Activated T-helper 17 cell treated with anti-CD3 and anti-CD28 coated beads, Interleukin-2, amount 50 U/mL, for 72 hours (primary cell): Measurements from ENCODE around the gene AP4M1. TPM values are rescaled to one million over a fixed set of nuclear protein-coding genes. Genes with fewer than 3 reads are reported as not detected.

ENCODE experiments used
- ATAC-seq: fragments of 150-1000 bp; cut with Tn5 transposase; replicated peaks from 2 replicates; pipeline ENCODE4 v1.10.0; 2021; ENCODE audit warnings: mild to moderate bottlenecking, moderate library complexity
- H3K27ac Mint-ChIP-seq: one replicate; pipeline ENCODE4 v1.8.0; 2022; ENCODE audit warnings: mixed read lengths
- H3K27me3 Mint-ChIP-seq: one replicate; pipeline ENCODE4 v1.8.0; 2022; ENCODE audit warnings: mixed read lengths
- H3K36me3 Mint-ChIP-seq: one replicate; pipeline ENCODE4 v1.8.0; 2022; ENCODE audit warnings: low read depth, mild to moderate bottlenecking, mixed read lengths
- H3K4me1 Mint-ChIP-seq: one replicate; pipeline ENCODE4 v1.8.0; 2022; ENCODE audit warnings: mixed read lengths
- H3K4me3 Mint-ChIP-seq: one replicate; pipeline ENCODE4 v1.8.0; 2022; ENCODE audit warnings: mild to moderate bottlenecking, mixed read lengths
- H3K9me3 Mint-ChIP-seq: one replicate; pipeline ENCODE4 v1.8.0; 2022; ENCODE audit warnings: mixed read lengths
- total RNA-seq, 2 donors: library from RNA; stranded (reverse); gene quantifications; one replicate each; pipeline ENCODE4 v1.2.3, GENCODE V29; 2022

The AP4M1 gene
- total RNA-seq, 2 donors from 2014 or later, result 8.2 to 12.7 TPM

DNA sequence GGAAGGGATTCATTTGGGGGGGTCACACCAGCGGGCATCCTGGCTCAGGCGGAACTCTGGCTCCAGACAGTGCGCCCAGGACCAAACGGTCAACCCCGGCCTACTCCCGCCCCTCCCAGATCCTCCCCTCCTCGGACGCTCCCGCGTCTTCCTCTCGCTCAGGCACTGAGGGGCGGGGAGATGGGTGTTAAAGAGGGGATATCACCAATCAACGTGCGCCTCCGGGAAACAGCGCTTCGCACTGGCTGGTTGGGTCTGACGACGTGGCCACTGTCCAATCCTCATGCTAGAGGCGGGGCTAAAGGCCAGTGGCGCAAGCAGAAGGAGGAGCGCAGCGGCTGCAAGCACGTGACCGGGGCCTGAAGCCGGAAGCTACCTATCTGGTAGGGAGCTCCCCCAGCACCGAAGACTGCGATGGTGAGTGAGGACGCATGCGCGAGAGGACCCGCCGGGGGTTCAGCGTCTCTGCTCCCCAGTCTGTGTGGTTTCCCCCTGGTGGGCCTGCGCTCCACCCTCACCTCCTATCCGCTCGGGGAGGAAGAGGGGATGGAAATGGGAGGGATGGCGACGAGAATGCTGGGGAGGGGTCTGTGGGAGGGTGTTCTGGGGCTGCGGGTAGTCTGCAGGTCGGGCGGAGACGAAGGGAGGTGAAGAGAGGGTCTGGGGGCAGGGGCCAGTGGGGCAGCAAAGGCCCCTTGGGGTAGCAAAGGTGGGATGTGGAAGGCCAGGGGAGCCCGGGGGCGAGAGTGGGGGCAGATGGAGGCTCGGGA is 47.3 kb downstream of the AP4M1 start, which contains the start of gene LAMTOR4:
TSS of gene LAMTOR4 (plus strand) at position 360 of the 770 bp plus-strand sequence. CDS start at position 415, 55 bp downstream.
- peak; percentile 99 for ATAC-seq
- H3K36me3 Mint-ChIP-seq, result peaks cover 37% of the 10 kb centered on the region
- H3K9me3 Mint-ChIP-seq, result no peaks in the 10 kb centered on the region
- H3K27ac Mint-ChIP-seq, result peak within 1 kb of the TSS; percentile 90
- no peaks in the 10 kb centered on the region for H3K27me3 Mint-ChIP-seq
- peak within 1 kb of the TSS; percentile 88 for H3K4me3 Mint-ChIP-seq
- H3K4me1 Mint-ChIP-seq, result peaks cover 14% of the 10 kb centered on the region

DNA sequence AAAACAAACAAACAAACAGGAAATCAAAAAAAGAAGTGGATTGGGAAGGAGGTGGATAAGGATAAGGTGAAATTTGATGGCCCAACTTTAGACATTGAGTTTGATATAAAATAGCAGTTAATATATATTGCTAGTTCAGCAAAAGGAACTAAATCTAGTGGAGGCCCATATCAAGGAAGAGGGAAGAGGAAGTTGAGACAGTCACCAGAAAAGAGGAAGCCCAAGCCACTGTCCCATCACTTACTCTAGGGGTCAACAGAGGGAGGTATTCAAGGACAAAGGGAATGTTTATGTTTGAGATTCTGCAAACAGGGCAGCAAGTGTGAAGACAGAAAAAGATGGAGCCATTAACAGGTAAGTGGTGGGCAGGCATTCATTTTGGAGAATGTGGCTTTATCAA is 51.0 kb downstream of the AP4M1 start:
- H3K27ac Mint-ChIP-seq, result peak overlapping the region; percentile 8
- peaks cover 70% of the 10 kb centered on the region for H3K36me3 Mint-ChIP-seq
- H3K4me1 Mint-ChIP-seq, result peaks cover 19% of the 10 kb centered on the region
- no peaks in the 10 kb centered on the region for H3K27me3 Mint-ChIP-seq
- no peaks in the 10 kb centered on the region for H3K9me3 Mint-ChIP-seq
- H3K4me3 Mint-ChIP-seq, result no peak overlapping the region
- no peak for ATAC-seq

DNA sequence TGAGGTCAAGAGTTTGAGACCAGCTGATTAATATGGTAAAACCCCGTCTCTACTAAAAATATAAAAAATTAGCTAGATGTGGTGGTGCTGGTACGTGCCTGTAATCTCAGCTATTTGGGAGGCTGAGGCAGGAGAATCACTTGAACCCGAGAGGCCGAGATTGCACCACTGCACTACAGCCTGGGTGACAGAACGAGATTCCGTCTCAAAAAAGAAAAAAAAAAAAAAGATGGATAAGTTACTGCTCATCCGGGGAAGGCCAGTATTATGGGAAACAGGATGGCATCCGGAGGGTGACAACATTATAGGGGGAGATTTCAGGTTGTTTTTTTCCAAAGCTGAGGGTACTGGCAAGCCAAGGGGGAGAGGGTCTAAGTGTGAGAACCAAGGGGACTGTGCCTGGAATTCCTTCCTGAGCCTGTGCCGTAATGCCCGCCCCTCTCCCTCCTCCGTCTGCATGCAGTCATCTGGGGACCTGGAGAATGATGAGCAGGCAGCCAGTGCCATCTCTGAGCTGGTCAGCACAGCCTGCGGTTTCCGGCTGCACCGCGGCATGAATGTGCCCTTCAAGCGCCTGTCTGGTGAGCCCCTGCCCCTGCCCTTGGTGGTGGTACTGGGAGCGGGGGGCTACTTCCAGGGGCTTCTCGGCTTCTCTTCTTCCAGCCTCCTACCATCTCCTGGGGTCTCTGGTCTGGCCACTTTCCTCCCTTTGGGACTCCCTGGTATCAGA is 51.7 kb downstream of the AP4M1 start:
- peaks cover 22% of the 10 kb centered on the region for H3K4me1 Mint-ChIP-seq
- no peaks in the 10 kb centered on the region for H3K9me3 Mint-ChIP-seq
- no peak overlapping the region for H3K4me3 Mint-ChIP-seq
- peaks cover 74% of the 10 kb centered on the region for H3K36me3 Mint-ChIP-seq
- H3K27ac Mint-ChIP-seq, result peak overlapping the region; percentile 41
- no peaks in the 10 kb centered on the region for H3K27me3 Mint-ChIP-seq
- ATAC-seq, result no peak

DNA sequence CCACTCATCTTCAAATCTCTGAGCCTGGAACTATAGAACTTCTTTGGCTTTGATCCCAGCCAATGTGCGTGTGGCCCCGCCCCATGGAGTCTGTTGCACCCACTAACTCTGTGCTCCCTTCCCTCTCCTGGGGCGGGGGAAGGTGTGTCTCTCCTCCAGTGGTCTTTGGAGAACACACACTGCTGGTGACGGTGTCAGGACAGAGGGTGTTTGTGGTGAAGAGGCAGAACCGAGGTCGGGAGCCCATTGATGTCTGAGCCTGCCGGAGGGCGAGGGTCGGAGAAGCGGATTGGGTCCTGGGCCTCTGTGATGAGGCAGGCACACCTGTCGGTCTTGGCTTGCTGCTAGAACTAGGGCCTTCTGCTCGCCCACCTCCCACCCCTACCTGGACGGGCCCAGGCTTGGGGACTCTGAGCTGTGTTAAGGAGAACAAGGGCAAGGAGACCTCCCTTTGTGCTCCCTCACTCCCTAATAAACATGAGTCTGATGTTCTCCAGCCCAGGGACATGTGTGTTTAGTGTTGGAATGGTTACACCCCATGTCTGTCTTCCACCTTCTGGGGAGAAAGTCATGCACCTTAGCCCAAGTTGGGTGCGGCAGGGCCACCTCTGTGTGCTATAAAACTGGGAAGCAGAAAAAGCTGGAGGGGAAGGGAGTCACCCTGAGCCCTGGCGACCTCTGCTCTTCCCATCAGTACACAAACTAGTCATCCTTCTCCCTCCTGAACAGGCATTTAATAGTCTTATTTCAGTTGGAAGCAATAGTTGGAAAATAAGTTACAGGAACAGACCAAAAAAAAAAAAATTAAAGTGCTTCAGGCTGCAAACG is 52.5 kb downstream of the AP4M1 start:
- H3K27me3 Mint-ChIP-seq, result no peaks in the 10 kb centered on the region
- peaks cover 22% of the 10 kb centered on the region for H3K4me1 Mint-ChIP-seq
- peaks cover 74% of the 10 kb centered on the region for H3K36me3 Mint-ChIP-seq
- no peak overlapping the region for H3K4me3 Mint-ChIP-seq
- ATAC-seq, result no peak
- H3K27ac Mint-ChIP-seq, result peak overlapping the region; percentile 41
- no peaks in the 10 kb centered on the region for H3K9me3 Mint-ChIP-seq

DNA sequence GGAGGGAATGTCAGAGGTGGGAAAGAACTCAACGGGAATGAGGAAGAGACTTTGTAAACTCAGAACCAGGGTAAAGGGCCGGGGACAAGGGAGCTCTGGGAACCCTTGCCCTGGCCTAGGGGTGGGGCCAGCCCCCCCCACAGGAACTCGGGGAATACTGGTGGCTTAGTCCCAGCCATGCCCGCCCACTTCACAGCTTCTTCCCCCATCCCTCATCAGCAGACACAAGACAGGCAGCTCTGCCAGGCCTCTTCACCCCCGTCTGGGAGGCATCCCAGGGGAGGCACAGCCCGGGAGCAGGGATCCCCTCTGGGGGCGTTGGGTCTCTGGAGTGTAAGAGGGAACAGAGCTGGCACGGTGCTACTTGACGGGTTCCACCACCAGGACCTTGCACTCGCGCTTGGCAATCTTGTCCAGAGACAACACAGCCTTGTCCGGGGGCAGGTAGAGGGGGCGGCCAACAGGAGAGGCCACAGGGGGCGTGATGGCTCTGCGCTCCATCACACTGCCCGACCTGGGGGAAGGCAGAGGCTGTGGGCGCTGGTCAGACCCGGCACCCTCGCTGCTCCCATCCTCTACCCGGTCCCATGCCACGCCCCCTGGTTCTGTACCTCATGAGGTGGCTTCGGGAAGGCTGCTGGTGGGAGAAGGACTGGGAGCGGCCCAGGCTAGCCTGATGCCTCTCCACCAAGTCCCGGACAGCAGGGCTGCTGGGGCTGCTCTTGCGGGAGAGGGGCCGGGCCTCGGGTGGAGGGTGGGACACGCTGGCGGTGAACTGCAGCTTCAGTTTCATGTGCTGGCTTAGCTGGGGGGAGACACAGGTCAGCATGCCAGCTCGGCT is 53.4 kb downstream of the AP4M1 start:
- H3K4me1 Mint-ChIP-seq, result peaks cover 22% of the 10 kb centered on the region
- no peaks in the 10 kb centered on the region for H3K27me3 Mint-ChIP-seq
- H3K36me3 Mint-ChIP-seq, result peaks cover 74% of the 10 kb centered on the region
- H3K9me3 Mint-ChIP-seq, result no peaks in the 10 kb centered on the region
- no peak overlapping the region for H3K4me3 Mint-ChIP-seq
- no peak overlapping the region for H3K27ac Mint-ChIP-seq
- ATAC-seq, result no peak

DNA sequence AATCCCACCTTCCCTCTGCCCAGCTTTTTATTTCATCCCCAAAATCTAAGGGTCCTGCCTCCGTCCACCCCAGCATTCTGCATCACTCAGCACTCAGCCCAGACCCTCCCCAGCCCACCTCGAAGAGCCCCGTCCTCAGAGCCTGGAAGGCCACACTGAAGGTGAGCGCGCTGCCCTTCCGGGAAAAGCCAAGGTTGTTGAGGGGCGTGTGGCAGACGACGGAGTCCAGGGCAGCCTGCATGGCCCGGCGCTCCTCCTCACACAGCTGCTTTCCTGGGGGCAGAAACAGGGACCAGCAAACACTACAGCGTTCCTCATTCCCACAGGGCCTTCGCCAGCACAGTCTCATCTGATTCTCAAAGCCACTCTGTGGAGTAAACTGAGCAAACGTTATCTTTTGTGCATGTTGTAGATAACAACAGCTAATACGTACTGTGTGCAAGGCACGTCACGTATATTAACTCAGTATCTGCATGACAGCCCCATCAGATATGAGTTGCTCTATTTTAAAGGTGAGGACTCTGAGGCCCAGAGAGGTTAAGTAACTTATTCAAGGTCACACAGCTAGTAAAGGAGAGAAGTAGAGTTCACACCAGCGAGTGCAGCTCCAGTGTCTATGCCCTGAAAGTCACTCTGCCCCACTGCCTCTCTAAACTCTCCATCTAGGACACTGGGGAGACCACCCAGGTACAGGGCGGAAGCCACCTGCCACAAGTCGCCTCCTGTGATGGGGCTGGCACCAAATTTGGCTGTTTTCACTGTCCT is 54.3 kb downstream of the AP4M1 start:
- no peaks in the 10 kb centered on the region for H3K27me3 Mint-ChIP-seq
- H3K4me1 Mint-ChIP-seq, result peaks cover 14% of the 10 kb centered on the region
- H3K27ac Mint-ChIP-seq, result peak overlapping the region; percentile 86
- H3K36me3 Mint-ChIP-seq, result peaks cover 66% of the 10 kb centered on the region
- no peaks in the 10 kb centered on the region for H3K9me3 Mint-ChIP-seq
- no peak for ATAC-seq
- no peak overlapping the region for H3K4me3 Mint-ChIP-seq

DNA sequence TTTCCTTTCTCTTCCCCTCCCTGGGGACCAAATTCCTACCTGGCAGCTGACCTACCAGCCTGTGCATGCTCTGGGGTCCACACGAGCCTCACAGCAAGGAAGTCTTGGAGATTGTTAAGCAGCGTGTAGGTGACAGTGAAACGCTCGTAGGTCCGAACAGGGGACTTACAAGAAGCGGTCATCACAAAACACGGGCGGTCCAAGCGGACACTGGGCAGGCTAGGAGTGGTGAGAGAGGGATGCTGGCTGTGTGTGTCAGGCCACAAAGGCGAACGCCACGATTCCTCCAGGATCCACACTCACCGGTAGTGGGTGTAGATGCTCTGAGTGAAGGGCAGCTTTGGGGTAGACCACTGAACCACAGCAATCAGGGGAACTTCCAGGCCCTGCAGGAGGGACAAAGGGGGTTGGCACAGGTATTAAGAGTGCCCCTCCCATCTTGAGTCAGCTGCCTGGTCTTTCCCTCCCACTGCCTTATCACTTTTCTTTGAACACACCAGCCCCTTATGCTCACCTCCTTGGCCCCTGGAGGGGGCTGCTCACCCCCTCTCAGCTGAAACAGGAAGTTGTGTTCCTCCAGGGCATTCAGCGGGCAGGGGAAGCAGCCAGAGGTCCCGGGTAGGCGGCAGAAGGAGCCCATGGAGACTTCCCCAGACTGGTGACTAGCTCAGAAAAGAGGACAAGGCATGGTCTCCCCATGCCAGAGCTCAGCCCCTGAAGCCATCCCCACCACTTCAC is 55.1 kb downstream of the AP4M1 start:
- H3K4me1 Mint-ChIP-seq, result peaks cover 14% of the 10 kb centered on the region
- H3K36me3 Mint-ChIP-seq, result peaks cover 60% of the 10 kb centered on the region
- H3K27ac Mint-ChIP-seq, result peak overlapping the region; percentile 86
- H3K27me3 Mint-ChIP-seq, result no peaks in the 10 kb centered on the region
- ATAC-seq, result no peak
- H3K4me3 Mint-ChIP-seq, result peak overlapping the region; percentile 82
- no peaks in the 10 kb centered on the region for H3K9me3 Mint-ChIP-seq

DNA sequence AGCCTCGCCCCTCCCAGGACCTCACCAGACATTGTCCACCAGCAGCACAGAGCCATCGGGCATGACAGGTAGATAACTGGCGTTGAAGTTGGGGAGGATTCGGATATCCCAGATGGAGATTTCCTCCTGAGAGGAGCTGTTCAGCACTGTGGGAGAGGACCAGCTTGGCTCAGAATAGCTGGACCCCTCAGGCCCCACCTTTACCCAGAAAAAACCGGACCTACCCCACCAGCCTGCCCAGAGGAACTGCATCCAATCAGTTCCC is 55.6 kb downstream of the AP4M1 start:
- peaks cover 55% of the 10 kb centered on the region for H3K36me3 Mint-ChIP-seq
- no peaks in the 10 kb centered on the region for H3K27me3 Mint-ChIP-seq
- no peaks in the 10 kb centered on the region for H3K9me3 Mint-ChIP-seq
- peak overlapping the region; percentile 82 for H3K4me3 Mint-ChIP-seq
- no peak for ATAC-seq
- peak overlapping the region; percentile 86 for H3K27ac Mint-ChIP-seq
- H3K4me1 Mint-ChIP-seq, result peaks cover 14% of the 10 kb centered on the region

DNA sequence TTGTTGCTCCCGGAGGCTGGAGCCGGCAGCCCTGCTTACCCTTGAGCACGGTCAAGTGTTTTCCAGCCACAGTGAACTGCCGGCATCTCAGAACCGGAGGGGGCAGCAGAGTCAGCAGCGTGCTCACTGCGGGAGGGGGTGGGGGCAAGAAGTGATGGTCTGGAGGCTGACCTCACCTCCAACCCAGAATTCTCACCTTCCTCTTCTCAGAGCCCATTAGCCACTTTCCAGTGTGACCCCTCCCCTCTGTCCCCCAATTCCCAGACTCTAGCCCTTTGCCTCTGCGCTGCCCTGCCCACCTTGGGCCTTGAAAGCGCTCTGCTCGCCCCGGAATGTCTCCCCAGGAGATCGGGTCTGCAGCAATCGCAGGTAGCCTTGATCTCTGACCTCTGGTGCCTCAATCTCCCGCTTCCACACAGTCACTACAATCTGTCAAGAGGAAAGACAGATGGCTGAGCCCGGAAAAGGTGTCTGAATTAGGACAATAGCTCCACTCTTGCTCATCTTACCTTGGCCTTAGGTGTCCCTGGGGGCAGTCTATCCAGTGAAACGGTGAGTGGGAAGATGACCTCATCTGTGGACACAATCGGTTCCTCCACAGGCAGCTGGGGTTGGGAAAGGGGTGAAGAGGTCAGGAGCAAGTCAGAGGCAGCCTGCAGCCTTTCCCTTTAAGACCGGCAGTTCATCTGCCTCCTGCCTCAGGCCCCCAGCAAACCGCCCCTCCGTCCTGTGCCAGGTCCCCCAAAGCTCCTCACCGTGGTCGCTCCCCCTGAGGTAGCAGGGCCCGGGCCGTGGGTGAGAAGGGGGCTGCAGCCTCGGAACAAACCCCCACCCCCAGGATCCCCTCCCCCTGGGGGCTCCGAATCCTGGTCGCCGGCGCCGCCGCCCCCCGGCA is 56.1 kb downstream of the AP4M1 start:
- peaks cover 49% of the 10 kb centered on the region for H3K36me3 Mint-ChIP-seq
- no peaks in the 10 kb centered on the region for H3K9me3 Mint-ChIP-seq
- H3K4me3 Mint-ChIP-seq, result peak overlapping the region; percentile 82
- no peaks in the 10 kb centered on the region for H3K27me3 Mint-ChIP-seq
- H3K27ac Mint-ChIP-seq, result peak overlapping the region; percentile 86
- ATAC-seq, result no peak
- peaks cover 10% of the 10 kb centered on the region for H3K4me1 Mint-ChIP-seq
